ENCODE data around the gene ITGAL.
"Not testable (repeated sequence)": the region's sequence is repeated elsewhere in the genome, so short reads cannot be mapped to it uniquely, and the experiment has no call there.

ITGAL gene

GRCh38 chr16:30457256-30457655, 15.3 kb upstream of the ITGAL start:
- no peak overlapping the region for H3K27ac ChIP-seq (ENCODE audit: low read depth, low read length)

GRCh38 chr16:30457743-30458560, 14.6 kb upstream of the ITGAL start:
- Histone ChIP-seq H3K27ac (ENCODE audit: low read depth, low read length) (no peak overlapping the region), H3K9ac (ENCODE audit: low read depth in 1 of 2, low read length in 2 of 2) (no peak overlapping the region), H3K4me1 (ENCODE audit: control insufficient read depth in 1 of 2, insufficient read depth in 2 of 2, low read length in 2 of 2) (peaks cover 31 to 37% of the 10 kb centered on the region in 2 donors), H3K9me3 (ENCODE audit: control insufficient read depth in 1 of 2, low read length in 2 of 2) (no peaks in the 10 kb centered on the region), H3K4me3 (ENCODE audit: low read depth in 1 of 2, low read length in 2 of 2) (no peak overlapping the region), H3K27me3 (ENCODE audit: control insufficient read depth in 1 of 2, insufficient read depth in 2 of 2, low read length in 2 of 2) (no peaks in the 10 kb centered on the region), H3K36me3 (ENCODE audit: control insufficient read depth in 1 of 2, insufficient read depth in 2 of 2, low read length in 2 of 2) (no peaks in the 10 kb centered on the region)

More at GRCh38 chr16:30457256-30457655, 15.3 kb upstream of the ITGAL start:
- no peak overlapping the region for H3K4me3 ChIP-seq (ENCODE audit: low read depth in 1 of 2, low read length in 2 of 2)
- no peaks in the 10 kb centered on the region for H3K36me3 ChIP-seq (ENCODE audit: control insufficient read depth in 1 of 2, insufficient read depth in 2 of 2, low read length in 2 of 2)
- no peak overlapping the region for H3K9ac ChIP-seq (ENCODE audit: low read depth in 1 of 2, low read length in 2 of 2)
- H3K9me3 ChIP-seq (ENCODE audit: control insufficient read depth in 1 of 2, low read length in 2 of 2): no peaks in the 10 kb centered on the region
- peaks cover 36 to 42% of the 10 kb centered on the region in 2 donors for H3K4me1 ChIP-seq (ENCODE audit: control insufficient read depth in 1 of 2, insufficient read depth in 2 of 2, low read length in 2 of 2)
- H3K27me3 ChIP-seq (ENCODE audit: control insufficient read depth in 1 of 2, insufficient read depth in 2 of 2, low read length in 2 of 2): no peaks in the 10 kb centered on the region

GRCh38 chr16:30458561-30459394, 13.8 kb upstream of the ITGAL start:
- peak overlapping the region; percentile 36 to 44 for H3K4me3 ChIP-seq (ENCODE audit: low read depth in 1 of 2, low read length in 2 of 2)
- H3K4me1 ChIP-seq (ENCODE audit: control insufficient read depth in 1 of 2, insufficient read depth in 2 of 2, low read length in 2 of 2): peaks cover 25 to 31% of the 10 kb centered on the region in 2 donors
- no peaks in the 10 kb centered on the region for H3K27me3 ChIP-seq (ENCODE audit: control insufficient read depth in 1 of 2, insufficient read depth in 2 of 2, low read length in 2 of 2)
- no peaks in the 10 kb centered on the region for H3K36me3 ChIP-seq (ENCODE audit: control insufficient read depth in 1 of 2, insufficient read depth in 2 of 2, low read length in 2 of 2)
- H3K9me3 ChIP-seq (ENCODE audit: control insufficient read depth in 1 of 2, low read length in 2 of 2): no peaks in the 10 kb centered on the region
- no peak overlapping the region for H3K27ac ChIP-seq (ENCODE audit: low read depth, low read length)
- H3K9ac ChIP-seq (ENCODE audit: low read depth in 1 of 2, low read length in 2 of 2): peak overlapping the region in 1 of 2 donors; percentile 47

- no peaks in the 10 kb centered on the region for H3K27me3 ChIP-seq (ENCODE audit: control insufficient read depth in 1 of 2, insufficient read depth in 2 of 2, low read length in 2 of 2)
- no peaks in the 10 kb centered on the region for H3K36me3 ChIP-seq (ENCODE audit: control insufficient read depth in 1 of 2, insufficient read depth in 2 of 2, low read length in 2 of 2)
- H3K4me1 ChIP-seq (ENCODE audit: control insufficient read depth in 1 of 2, insufficient read depth in 2 of 2, low read length in 2 of 2): peaks cover 18 to 25% of the 10 kb centered on the region in 2 donors
- no peak overlapping the region for H3K9ac ChIP-seq (ENCODE audit: low read depth in 1 of 2, low read length in 2 of 2)
- H3K9me3 ChIP-seq (ENCODE audit: control insufficient read depth in 1 of 2, low read length in 2 of 2): no peaks in the 10 kb centered on the region
- no peak overlapping the region for H3K27ac ChIP-seq (ENCODE audit: low read depth, low read length)
- no peak overlapping the region for H3K4me3 ChIP-seq (ENCODE audit: low read depth in 1 of 2, low read length in 2 of 2)
Observed at GRCh38 chr16:30459456-30459855, 13.1 kb upstream of the ITGAL start.

- not testable (repeated sequence) for H3K4me3 ChIP-seq (ENCODE audit: low read depth in 1 of 2, low read length in 2 of 2); H3K27ac ChIP-seq (ENCODE audit: low read depth, low read length); H3K9me3 ChIP-seq (ENCODE audit: control insufficient read depth in 1 of 2, low read length in 2 of 2); H3K9ac ChIP-seq (ENCODE audit: low read depth in 1 of 2, low read length in 2 of 2); H3K27me3 ChIP-seq (ENCODE audit: control insufficient read depth in 1 of 2, insufficient read depth in 2 of 2, low read length in 2 of 2); H3K36me3 ChIP-seq (ENCODE audit: control insufficient read depth in 1 of 2, insufficient read depth in 2 of 2, low read length in 2 of 2)
- peaks cover 12 to 20% of the 10 kb centered on the region in 2 donors for H3K4me1 ChIP-seq (ENCODE audit: control insufficient read depth in 1 of 2, insufficient read depth in 2 of 2, low read length in 2 of 2)
Observed at GRCh38 chr16:30461426-30461825, 11.1 kb upstream of the ITGAL start.

GRCh38 chr16:30464078-30464477, 8.5 kb upstream of the ITGAL start:
- Histone ChIP-seq H3K4me1 (ENCODE audit: control insufficient read depth in 1 of 2, insufficient read depth in 2 of 2, low read length in 2 of 2) (peaks cover 1 to 3% of the 10 kb centered on the region in 2 donors), H3K36me3 (ENCODE audit: control insufficient read depth in 1 of 2, insufficient read depth in 2 of 2, low read length in 2 of 2) (no peaks in the 10 kb centered on the region), H3K4me3 (ENCODE audit: low read depth in 1 of 2, low read length in 2 of 2) (no peak overlapping the region), H3K27ac (ENCODE audit: low read depth, low read length) (no peak overlapping the region), H3K27me3 (ENCODE audit: control insufficient read depth in 1 of 2, insufficient read depth in 2 of 2, low read length in 2 of 2) (no peaks in the 10 kb centered on the region), H3K9me3 (ENCODE audit: control insufficient read depth in 1 of 2, low read length in 2 of 2) (no peaks in the 10 kb centered on the region), H3K9ac (ENCODE audit: low read depth in 1 of 2, low read length in 2 of 2) (no peak overlapping the region)

GRCh38 chr16:30470170-30470512, 2.4 kb upstream of the ITGAL start:
- Histone ChIP-seq H3K4me3 (ENCODE audit: low read depth in 1 of 2, low read length in 2 of 2) (no peak overlapping the region), H3K27ac (ENCODE audit: low read depth, low read length) (no peak overlapping the region), H3K4me1 (ENCODE audit: control insufficient read depth in 1 of 2, insufficient read depth in 2 of 2, low read length in 2 of 2) (peaks cover 0 to 4% of the 10 kb centered on the region in 2 donors), H3K27me3 (ENCODE audit: control insufficient read depth in 1 of 2, insufficient read depth in 2 of 2, low read length in 2 of 2) (no peaks in the 10 kb centered on the region), H3K9ac (ENCODE audit: low read depth in 1 of 2, low read length in 2 of 2) (no peak overlapping the region), H3K9me3 (ENCODE audit: control insufficient read depth in 1 of 2, low read length in 2 of 2) (no peaks in the 10 kb centered on the region), H3K36me3 (ENCODE audit: control insufficient read depth in 1 of 2, insufficient read depth in 2 of 2, low read length in 2 of 2) (no peaks in the 10 kb centered on the region)

GRCh38 chr16:30470632-30470995, 1.9 kb upstream of the ITGAL start:
- no peaks in the 10 kb centered on the region for H3K27me3 ChIP-seq (ENCODE audit: control insufficient read depth in 1 of 2, insufficient read depth in 2 of 2, low read length in 2 of 2)
- H3K36me3 ChIP-seq (ENCODE audit: control insufficient read depth in 1 of 2, insufficient read depth in 2 of 2, low read length in 2 of 2): no peaks in the 10 kb centered on the region
- H3K9me3 ChIP-seq (ENCODE audit: control insufficient read depth in 1 of 2, low read length in 2 of 2): no peaks in the 10 kb centered on the region
- H3K27ac ChIP-seq (ENCODE audit: low read depth, low read length): no peak overlapping the region
- no peak overlapping the region for H3K9ac ChIP-seq (ENCODE audit: low read depth in 1 of 2, low read length in 2 of 2)
- peaks cover 0 to 4% of the 10 kb centered on the region in 2 donors for H3K4me1 ChIP-seq (ENCODE audit: control insufficient read depth in 1 of 2, insufficient read depth in 2 of 2, low read length in 2 of 2)
- no peak overlapping the region for H3K4me3 ChIP-seq (ENCODE audit: low read depth in 1 of 2, low read length in 2 of 2)

GRCh38 chr16:30473231-30474073, 910 bp downstream of the ITGAL start:
- Histone ChIP-seq H3K4me3 (ENCODE audit: low read depth in 1 of 2, low read length in 2 of 2) (peak overlapping the region; percentile 53 to 62), H3K27me3 (ENCODE audit: control insufficient read depth in 1 of 2, insufficient read depth in 2 of 2, low read length in 2 of 2) (no peaks in the 10 kb centered on the region), H3K4me1 (ENCODE audit: control insufficient read depth in 1 of 2, insufficient read depth in 2 of 2, low read length in 2 of 2) (peaks cover 0 to 4% of the 10 kb centered on the region in 2 donors), H3K9ac (ENCODE audit: low read depth in 1 of 2, low read length in 2 of 2) (peak overlapping the region in 1 of 2 donors; percentile 36), H3K36me3 (ENCODE audit: control insufficient read depth in 1 of 2, insufficient read depth in 2 of 2, low read length in 2 of 2) (no peaks in the 10 kb centered on the region), H3K27ac (ENCODE audit: low read depth, low read length) (no peak overlapping the region), H3K9me3 (ENCODE audit: control insufficient read depth in 1 of 2, low read length in 2 of 2) (no peaks in the 10 kb centered on the region)

Data from duodenal mucosa (tissue), 2 donors.